Measurements from ENCODE around the gene IMMT. TPM values are rescaled to one million over a fixed set of nuclear protein-coding genes. Genes with fewer than 3 reads are reported as not detected.

IMMT gene
- polyA plus RNA-seq, 1 donor from 2014 or later: 45.9 TPM

DNA sequence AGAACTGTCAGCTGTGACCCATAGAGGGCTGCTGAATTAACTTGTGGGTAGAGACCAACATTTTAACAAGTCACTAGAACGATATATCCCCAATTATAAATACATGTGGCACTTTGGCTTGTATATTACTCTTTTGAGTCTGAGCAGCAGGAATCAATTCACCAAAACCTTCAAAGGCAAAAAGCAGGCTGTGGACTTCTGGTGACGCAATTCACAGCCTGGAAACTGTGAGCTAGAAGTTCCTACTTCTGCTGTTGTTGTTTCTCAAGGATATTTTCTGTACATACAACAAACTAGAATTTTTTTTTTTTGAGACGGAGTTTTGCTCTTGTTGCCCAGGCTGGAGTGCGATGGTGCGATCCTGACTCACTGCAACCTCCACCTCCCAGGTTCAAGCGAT, 52.0 kb downstream of the IMMT start:
- no peaks in the 10 kb centered on the region for H3K9me3 ChIP-seq (ENCODE audit: low read length)
- H3K27ac ChIP-seq (ENCODE audit: low read length): no peak overlapping the region
- TF ChIP-seq TAF1 (IDR thresholded peaks at IDR 0.05; ENCODE audit: low read depth): no peak
- TF ChIP-seq EZH2 (IDR thresholded peaks at IDR 0.05; ENCODE audit: borderline replicate concordance, insufficient read depth, low read length, poor library complexity, severe bottlenecking): no peak
- TF ChIP-seq EP300 (conservative IDR thresholded peaks at IDR 0.05; ENCODE audit: poor library complexity, severe bottlenecking): no peak
- TF ChIP-seq, protein P1, sequence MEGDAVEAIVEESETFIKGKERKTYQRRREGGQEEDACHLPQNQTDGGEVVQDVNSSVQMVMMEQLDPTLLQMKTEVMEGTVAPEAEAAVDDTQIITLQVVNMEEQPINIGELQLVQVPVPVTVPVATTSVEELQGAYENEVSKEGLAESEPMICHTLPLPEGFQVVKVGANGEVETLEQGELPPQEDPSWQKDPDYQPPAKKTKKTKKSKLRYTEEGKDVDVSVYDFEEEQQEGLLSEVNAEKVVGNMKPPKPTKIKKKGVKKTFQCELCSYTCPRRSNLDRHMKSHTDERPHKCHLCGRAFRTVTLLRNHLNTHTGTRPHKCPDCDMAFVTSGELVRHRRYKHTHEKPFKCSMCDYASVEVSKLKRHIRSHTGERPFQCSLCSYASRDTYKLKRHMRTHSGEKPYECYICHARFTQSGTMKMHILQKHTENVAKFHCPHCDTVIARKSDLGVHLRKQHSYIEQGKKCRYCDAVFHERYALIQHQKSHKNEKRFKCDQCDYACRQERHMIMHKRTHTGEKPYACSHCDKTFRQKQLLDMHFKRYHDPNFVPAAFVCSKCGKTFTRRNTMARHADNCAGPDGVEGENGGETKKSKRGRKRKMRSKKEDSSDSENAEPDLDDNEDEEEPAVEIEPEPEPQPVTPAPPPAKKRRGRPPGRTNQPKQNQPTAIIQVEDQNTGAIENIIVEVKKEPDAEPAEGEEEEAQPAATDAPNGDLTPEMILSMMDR (IDR thresholded peaks at IDR 0.05; ENCODE audit: poor library complexity, severe bottlenecking): no peak
- TF ChIP-seq SMC3 (conservative IDR thresholded peaks at IDR 0.05; ENCODE audit: poor library complexity): no peak
- TF ChIP-seq, protein P2, sequence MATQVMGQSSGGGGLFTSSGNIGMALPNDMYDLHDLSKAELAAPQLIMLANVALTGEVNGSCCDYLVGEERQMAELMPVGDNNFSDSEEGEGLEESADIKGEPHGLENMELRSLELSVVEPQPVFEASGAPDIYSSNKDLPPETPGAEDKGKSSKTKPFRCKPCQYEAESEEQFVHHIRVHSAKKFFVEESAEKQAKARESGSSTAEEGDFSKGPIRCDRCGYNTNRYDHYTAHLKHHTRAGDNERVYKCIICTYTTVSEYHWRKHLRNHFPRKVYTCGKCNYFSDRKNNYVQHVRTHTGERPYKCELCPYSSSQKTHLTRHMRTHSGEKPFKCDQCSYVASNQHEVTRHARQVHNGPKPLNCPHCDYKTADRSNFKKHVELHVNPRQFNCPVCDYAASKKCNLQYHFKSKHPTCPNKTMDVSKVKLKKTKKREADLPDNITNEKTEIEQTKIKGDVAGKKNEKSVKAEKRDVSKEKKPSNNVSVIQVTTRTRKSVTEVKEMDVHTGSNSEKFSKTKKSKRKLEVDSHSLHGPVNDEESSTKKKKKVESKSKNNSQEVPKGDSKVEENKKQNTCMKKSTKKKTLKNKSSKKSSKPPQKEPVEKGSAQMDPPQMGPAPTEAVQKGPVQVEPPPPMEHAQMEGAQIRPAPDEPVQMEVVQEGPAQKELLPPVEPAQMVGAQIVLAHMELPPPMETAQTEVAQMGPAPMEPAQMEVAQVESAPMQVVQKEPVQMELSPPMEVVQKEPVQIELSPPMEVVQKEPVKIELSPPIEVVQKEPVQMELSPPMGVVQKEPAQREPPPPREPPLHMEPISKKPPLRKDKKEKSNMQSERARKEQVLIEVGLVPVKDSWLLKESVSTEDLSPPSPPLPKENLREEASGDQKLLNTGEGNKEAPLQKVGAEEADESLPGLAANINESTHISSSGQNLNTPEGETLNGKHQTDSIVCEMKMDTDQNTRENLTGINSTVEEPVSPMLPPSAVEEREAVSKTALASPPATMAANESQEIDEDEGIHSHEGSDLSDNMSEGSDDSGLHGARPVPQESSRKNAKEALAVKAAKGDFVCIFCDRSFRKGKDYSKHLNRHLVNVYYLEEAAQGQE (IDR thresholded peaks at IDR 0.05; ENCODE audit: borderline replicate concordance): no peak
- no peak for TF ChIP-seq POLR2AphosphoS5 (IDR thresholded peaks at IDR 0.05)
- no peak for TF ChIP-seq MXI1 (conservative IDR thresholded peaks at IDR 0.05; ENCODE audit: poor library complexity, severe bottlenecking)
- TF ChIP-seq RAD21 (conservative IDR thresholded peaks at IDR 0.05): no peak
- no peaks in the 10 kb centered on the region for H3K27me3 ChIP-seq (ENCODE audit: insufficient read depth, low read depth, low read length)
- H3K9ac ChIP-seq (ENCODE audit: low read length): no peak overlapping the region
- peaks cover 6% of the 10 kb centered on the region for H3K36me3 ChIP-seq (ENCODE audit: insufficient read depth, low read length)
- no peaks in the 10 kb centered on the region for H3K79me2 ChIP-seq (replicated peaks; ENCODE audit: insufficient read depth, low read length)
- no peaks in the 10 kb centered on the region for H3F3A ChIP-seq (ENCODE audit: insufficient read depth, low read length, poor library complexity, severe bottlenecking)
- H3K9me2 ChIP-seq (ENCODE audit: insufficient read depth, low read length): no peaks in the 10 kb centered on the region
- H3K4me3 ChIP-seq (ENCODE audit: low read length): no peak overlapping the region
- no peaks in the 10 kb centered on the region for H4K20me1 ChIP-seq (ENCODE audit: insufficient read depth)
- H2AFZ ChIP-seq (ENCODE audit: low read depth, low read length): no peak overlapping the region
- H3K4me2 ChIP-seq (ENCODE audit: low read length): no peak overlapping the region

DNA sequence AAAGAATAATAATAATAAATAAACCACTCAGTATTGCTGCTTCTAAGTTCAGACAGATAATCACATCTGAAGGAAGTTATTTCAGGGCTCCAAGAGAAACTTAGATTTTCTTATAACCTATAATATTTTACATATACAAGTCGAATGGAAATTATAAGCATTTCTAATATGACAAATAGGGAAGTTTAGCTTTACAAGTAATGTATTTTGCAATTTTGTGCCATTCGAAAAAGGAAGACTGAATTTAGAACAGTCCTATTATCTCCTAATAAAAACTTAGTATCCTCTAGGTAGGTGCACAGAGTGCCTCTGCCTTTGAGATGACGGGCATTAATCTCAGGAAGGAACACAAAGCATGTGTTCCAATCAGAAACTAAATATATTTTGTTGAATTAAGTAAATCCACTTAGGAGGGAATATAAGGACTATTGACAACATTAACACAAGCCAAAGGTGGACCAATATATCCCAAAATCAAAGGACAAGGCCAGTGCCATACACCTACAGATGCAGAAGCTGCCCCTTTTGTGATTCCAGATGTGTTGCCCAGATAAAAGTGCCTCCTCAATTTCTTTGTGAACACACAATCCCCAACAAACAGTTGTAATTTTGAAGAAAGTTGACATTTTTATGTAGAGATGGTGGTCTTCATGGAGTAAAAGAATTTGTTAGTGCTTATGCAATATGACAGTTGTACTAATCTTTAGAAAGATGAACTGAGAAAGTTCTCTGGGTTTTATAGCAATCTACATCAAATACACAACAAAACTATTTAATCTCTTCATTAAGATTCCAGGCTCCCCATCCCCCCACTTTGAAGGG, 52.6 kb downstream of the IMMT start:
- Histone ChIP-seq H3K9me3 (ENCODE audit: low read length) (no peaks in the 10 kb centered on the region), H2AFZ (ENCODE audit: low read depth, low read length) (no peak overlapping the region), H3K27me3 (ENCODE audit: insufficient read depth, low read depth, low read length) (no peaks in the 10 kb centered on the region), H3F3A (ENCODE audit: insufficient read depth, low read length, poor library complexity, severe bottlenecking) (no peaks in the 10 kb centered on the region), H3K36me3 (ENCODE audit: insufficient read depth, low read length) (peaks cover 8% of the 10 kb centered on the region), H3K27ac (ENCODE audit: low read length) (no peak overlapping the region), H4K20me1 (ENCODE audit: insufficient read depth) (no peaks in the 10 kb centered on the region), H3K9ac (ENCODE audit: low read length) (no peak overlapping the region), H3K4me2 (ENCODE audit: low read length) (no peak overlapping the region), H3K9me2 (ENCODE audit: insufficient read depth, low read length) (no peaks in the 10 kb centered on the region), H3K4me3 (ENCODE audit: low read length) (no peak overlapping the region), H3K79me2 (replicated peaks; ENCODE audit: insufficient read depth, low read length) (no peaks in the 10 kb centered on the region)
- TF ChIP-seq RAD21 (conservative IDR thresholded peaks at IDR 0.05): no peak
- TF ChIP-seq, protein P1 (IDR thresholded peaks at IDR 0.05; ENCODE audit: poor library complexity, severe bottlenecking): no peak
- TF ChIP-seq SMC3 (conservative IDR thresholded peaks at IDR 0.05; ENCODE audit: poor library complexity): no peak
- no peak for TF ChIP-seq EP300 (conservative IDR thresholded peaks at IDR 0.05; ENCODE audit: poor library complexity, severe bottlenecking)

Data from neural cell (in vitro differentiated cells).